K562 (cell line): ENCODE data around the gene SPPL3.

Experiments used
- CAMTA2 ChIP-seq: fragments of 250-450 bp; sonication (Bioruptor Pico); conservative IDR thresholded peaks from 2 replicates; pipeline ENCODE4 v1.5.1; 2022
- CREB1 ChIP-seq, 2 experiments: sonication (generic) in 1 of 2; formaldehyde crosslinking in 1 of 2; IDR thresholded peaks; 2 replicates each; pipeline versions ENCODE4 v1.6.1 to v1.8.0; 2012 to 2022; ENCODE audit warnings: inconsistent platforms in 1 of 2, mild to moderate bottlenecking in 1 of 2, missing genetic modification reagents in 1 of 2, moderate library complexity in 1 of 2
- MTA3 ChIP-seq: fragments of 450-650 bp; formaldehyde crosslinking; IDR thresholded peaks from 2 replicates; pipeline ENCODE4 v1.6.1; 2017; ENCODE audit warnings: mild to moderate bottlenecking, borderline replicate concordance
- RCOR1 ChIP-seq, 2 experiments: IDR thresholded peaks; 2 replicates each; pipeline ENCODE4 v1.6.1; 2012; ENCODE audit warnings: low read depth in 2 of 2, low read length in 2 of 2, borderline replicate concordance in 1 of 2, improper control_type of control experiment in 1 of 2
- TFAM ChIP-seq: fragments of 250-450 bp; sonication (Bioruptor Pico); conservative IDR thresholded peaks from 2 replicates; pipeline ENCODE4 v1.5.0; 2021; ENCODE audit warnings: mild to moderate bottlenecking, moderate library complexity
- TF ChIP-seq, protein P1 (sequence below), 3 experiments: IDR thresholded peaks in 2 of 3; conservative IDR thresholded peaks in 1 of 3; 2 replicates each; pipeline ENCODE4 v1.5.1; 2011 to 2012; ENCODE audit warnings: low read length in 3 of 3, mild to moderate bottlenecking in 3 of 3, control low read depth in 2 of 3, improper control_type of control experiment in 1 of 3, inconsistent platforms in 1 of 3, low read depth in 1 of 3, mixed read lengths in 1 of 3, moderate library complexity in 1 of 3; ENCODE audit not compliant: insufficient read depth in 2 of 3
- TF ChIP-seq, protein P2 (sequence below): sonication (generic); formaldehyde crosslinking; IDR thresholded peaks from 2 replicates; pipeline ENCODE4 v1.9.0; 2022; ENCODE audit warnings: mild to moderate bottlenecking, missing genetic modification reagents
- TF ChIP-seq, protein P3 (sequence below): sonication (generic); formaldehyde crosslinking; IDR thresholded peaks from 2 replicates; pipeline ENCODE4 v1.8.0; 2023; ENCODE audit warnings: mild to moderate bottlenecking, missing genetic modification reagents

DNA sequence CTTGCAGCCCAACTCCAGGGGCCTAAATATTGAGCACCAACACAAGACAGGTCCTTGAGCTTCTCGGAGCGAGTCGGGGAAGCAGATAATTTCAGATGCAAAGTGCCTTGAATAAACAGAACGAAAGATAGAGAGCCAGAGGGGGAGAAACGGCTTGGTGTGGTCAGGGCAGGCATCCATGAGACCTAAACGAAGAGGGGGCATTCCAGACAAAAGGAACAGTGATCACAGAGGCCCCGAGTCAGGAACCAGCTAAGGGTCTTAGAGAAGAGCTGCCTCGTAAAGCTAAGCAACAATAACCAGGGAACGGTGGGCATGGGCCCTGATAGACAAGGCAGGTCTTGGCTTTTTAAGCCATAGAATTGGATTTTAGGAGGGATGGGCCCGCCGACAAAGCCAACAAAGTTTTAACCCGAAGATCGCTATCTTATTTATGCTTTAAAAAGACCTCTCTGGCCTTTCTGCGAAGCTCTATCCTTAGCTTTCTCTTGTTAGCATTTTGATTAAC is 179.0 kb downstream of the SPPL3 start:
- TF ChIP-seq RCOR1 (IDR thresholded peaks at IDR 0.05; ENCODE audit: borderline replicate concordance in 1 of 2, low read depth in 2 of 2, low read length in 2 of 2) (no peak), MTA3 (no peak), CAMTA2 (CRISPR knock-in tag) (no peak), CREB1 (IDR thresholded peaks at IDR 0.05) (no peak), CREB1 (CRISPR knock-in tag; IDR thresholded peaks at IDR 0.05) (no peak), TFAM (CRISPR knock-in tag) (no peak)
- TF ChIP-seq, protein P1, sequence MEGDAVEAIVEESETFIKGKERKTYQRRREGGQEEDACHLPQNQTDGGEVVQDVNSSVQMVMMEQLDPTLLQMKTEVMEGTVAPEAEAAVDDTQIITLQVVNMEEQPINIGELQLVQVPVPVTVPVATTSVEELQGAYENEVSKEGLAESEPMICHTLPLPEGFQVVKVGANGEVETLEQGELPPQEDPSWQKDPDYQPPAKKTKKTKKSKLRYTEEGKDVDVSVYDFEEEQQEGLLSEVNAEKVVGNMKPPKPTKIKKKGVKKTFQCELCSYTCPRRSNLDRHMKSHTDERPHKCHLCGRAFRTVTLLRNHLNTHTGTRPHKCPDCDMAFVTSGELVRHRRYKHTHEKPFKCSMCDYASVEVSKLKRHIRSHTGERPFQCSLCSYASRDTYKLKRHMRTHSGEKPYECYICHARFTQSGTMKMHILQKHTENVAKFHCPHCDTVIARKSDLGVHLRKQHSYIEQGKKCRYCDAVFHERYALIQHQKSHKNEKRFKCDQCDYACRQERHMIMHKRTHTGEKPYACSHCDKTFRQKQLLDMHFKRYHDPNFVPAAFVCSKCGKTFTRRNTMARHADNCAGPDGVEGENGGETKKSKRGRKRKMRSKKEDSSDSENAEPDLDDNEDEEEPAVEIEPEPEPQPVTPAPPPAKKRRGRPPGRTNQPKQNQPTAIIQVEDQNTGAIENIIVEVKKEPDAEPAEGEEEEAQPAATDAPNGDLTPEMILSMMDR (IDR thresholded peaks at IDR 0.05 in 2 of 3, conservative IDR thresholded peaks at IDR 0.05 in 1 of 3; ENCODE audit: insufficient read depth in 2 of 3, low read depth in 1 of 3, low read length in 3 of 3), result no peak
- TF ChIP-seq, protein P2, sequence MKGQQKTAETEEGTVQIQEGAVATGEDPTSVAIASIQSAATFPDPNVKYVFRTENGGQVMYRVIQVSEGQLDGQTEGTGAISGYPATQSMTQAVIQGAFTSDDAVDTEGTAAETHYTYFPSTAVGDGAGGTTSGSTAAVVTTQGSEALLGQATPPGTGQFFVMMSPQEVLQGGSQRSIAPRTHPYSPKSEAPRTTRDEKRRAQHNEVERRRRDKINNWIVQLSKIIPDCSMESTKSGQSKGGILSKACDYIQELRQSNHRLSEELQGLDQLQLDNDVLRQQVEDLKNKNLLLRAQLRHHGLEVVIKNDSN, result no peak
- TF ChIP-seq, protein P3, sequence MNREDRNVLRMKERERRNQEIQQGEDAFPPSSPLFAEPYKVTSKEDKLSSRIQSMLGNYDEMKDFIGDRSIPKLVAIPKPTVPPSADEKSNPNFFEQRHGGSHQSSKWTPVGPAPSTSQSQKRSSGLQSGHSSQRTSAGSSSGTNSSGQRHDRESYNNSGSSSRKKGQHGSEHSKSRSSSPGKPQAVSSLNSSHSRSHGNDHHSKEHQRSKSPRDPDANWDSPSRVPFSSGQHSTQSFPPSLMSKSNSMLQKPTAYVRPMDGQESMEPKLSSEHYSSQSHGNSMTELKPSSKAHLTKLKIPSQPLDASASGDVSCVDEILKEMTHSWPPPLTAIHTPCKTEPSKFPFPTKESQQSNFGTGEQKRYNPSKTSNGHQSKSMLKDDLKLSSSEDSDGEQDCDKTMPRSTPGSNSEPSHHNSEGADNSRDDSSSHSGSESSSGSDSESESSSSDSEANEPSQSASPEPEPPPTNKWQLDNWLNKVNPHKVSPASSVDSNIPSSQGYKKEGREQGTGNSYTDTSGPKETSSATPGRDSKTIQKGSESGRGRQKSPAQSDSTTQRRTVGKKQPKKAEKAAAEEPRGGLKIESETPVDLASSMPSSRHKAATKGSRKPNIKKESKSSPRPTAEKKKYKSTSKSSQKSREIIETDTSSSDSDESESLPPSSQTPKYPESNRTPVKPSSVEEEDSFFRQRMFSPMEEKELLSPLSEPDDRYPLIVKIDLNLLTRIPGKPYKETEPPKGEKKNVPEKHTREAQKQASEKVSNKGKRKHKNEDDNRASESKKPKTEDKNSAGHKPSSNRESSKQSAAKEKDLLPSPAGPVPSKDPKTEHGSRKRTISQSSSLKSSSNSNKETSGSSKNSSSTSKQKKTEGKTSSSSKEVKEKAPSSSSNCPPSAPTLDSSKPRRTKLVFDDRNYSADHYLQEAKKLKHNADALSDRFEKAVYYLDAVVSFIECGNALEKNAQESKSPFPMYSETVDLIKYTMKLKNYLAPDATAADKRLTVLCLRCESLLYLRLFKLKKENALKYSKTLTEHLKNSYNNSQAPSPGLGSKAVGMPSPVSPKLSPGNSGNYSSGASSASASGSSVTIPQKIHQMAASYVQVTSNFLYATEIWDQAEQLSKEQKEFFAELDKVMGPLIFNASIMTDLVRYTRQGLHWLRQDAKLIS, result no peak
